OCI-M2 (cell line): ENCODE measurements around the gene ZNF862.

ENCODE experiments used
- DNase-seq: peaks from one replicate; lab custom pipeline; 2025; ENCODE audit not compliant: unreplicated experiment; lab: John Stamatoyannopoulos, UW

ZNF862 gene

GRCh38 chr7:149843566-149843965 is 5.4 kb downstream of the ZNF862 start:
- DNase-seq: no peak

- no peak for DNase-seq
These were observed 6.3 kb downstream of the ZNF862 start for GRCh38 chr7:149844445-149844844.

GRCh38 chr7:149845257-149845980 is 7.2 kb downstream of the ZNF862 start:
- DNase-seq: no peak

- no peak for DNase-seq
These were observed 7.8 kb downstream of the ZNF862 start for GRCh38 chr7:149846021-149846420.

- no peak for DNase-seq
These were observed 8.4 kb downstream of the ZNF862 start for GRCh38 chr7:149846436-149847046.

- no peak for DNase-seq
These were observed 11.0 kb downstream of the ZNF862 start for GRCh38 chr7:149849174-149849573.

- DNase-seq: no peak
These were observed 11.9 kb downstream of the ZNF862 start for GRCh38 chr7:149850007-149850594.

GRCh38 chr7:149850716-149851115 is 12.5 kb downstream of the ZNF862 start:
- no peak for DNase-seq

GRCh38 chr7:149851449-149851848 is 13.3 kb downstream of the ZNF862 start:
- no peak for DNase-seq

GRCh38 chr7:149853157-149853556 is 15.0 kb downstream of the ZNF862 start:
- DNase-seq: no peak

- DNase-seq: no peak
These were observed 16.6 kb downstream of the ZNF862 start for GRCh38 chr7:149854611-149855360.

GRCh38 chr7:149855361-149856305 is 17.5 kb downstream of the ZNF862 start:
- DNase-seq: no peak

GRCh38 chr7:149856583-149856982 is 18.4 kb downstream of the ZNF862 start:
- DNase-seq: no peak

GRCh38 chr7:149859369-149859768 is 21.2 kb downstream of the ZNF862 start:
- no peak for DNase-seq

- no peak for DNase-seq
These were observed 21.7 kb downstream of the ZNF862 start for GRCh38 chr7:149859876-149860275.

GRCh38 chr7:149860821-149861727 is 22.9 kb downstream of the ZNF862 start:
- no peak for DNase-seq

- DNase-seq: no peak
These were observed 23.5 kb downstream of the ZNF862 start for GRCh38 chr7:149861728-149862045.

- no peak for DNase-seq
These were observed 24.0 kb downstream of the ZNF862 start for GRCh38 chr7:149862156-149862555.

GRCh38 chr7:149863500-149863899 is 25.3 kb downstream of the ZNF862 start:
- no peak for DNase-seq

- DNase-seq: no peak
These were observed 25.8 kb downstream of the ZNF862 start for GRCh38 chr7:149864023-149864422.
